Stimulated activated CD8-positive, alpha-beta memory T cell treated with anti-CD3 and anti-CD28 coated beads, Interleukin-12 subunit alpha, Interleukin-12 subunit beta, amount 100 ng/mL, for 24 hours (primary cell): ENCODE data around the gene PDGFA.

Experiments used
- DNase-seq: peaks from one replicate; pipeline ENCODE4 v3.0.0-alpha.2; 2020; ENCODE audit errors: extremely low read depth

The PDGFA gene

DNA sequence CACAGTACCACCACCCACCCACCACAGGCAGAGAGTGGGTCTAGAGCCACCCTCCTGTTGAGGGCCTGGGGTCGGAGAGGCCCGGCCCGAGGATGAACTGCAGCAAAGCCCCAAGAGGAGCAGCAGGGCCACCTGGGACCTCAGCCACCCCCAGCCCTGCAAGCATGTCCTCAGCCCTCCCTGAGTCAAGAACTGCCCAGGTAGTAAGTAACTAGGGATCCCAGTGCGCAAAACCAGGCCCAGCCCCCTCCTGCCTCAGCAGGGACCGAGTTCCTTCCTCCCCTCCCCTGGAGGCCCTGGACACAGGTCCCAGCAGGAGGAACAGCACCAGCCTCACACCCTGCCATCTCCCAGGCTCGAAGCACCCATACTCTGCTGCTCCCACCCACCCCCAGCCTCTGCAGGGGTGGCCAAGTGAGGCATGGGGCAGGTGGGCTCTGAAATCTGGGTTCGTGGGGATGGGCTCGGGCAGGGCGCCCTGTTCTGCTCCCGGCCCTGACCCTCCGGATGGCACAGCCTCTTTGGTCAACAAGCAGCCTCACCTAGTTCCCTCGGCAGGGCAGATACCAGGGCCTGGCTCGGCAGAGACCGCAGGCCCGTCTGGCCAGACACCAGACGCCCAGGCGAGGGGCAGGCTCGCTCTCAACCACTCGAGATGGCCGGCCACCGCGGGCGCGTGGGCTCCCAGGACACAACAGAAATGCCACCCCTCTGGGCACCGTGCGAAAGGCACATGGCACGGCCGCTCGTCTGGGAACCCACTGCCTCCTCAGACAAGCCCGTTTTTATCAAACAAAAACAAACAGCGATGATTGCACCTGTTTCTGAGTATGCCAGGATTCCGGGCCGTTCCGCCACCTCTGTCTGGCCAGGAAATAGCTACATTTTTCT, 15.2 kb downstream of the PDGFA start:
- no peak for DNase-seq

DNA sequence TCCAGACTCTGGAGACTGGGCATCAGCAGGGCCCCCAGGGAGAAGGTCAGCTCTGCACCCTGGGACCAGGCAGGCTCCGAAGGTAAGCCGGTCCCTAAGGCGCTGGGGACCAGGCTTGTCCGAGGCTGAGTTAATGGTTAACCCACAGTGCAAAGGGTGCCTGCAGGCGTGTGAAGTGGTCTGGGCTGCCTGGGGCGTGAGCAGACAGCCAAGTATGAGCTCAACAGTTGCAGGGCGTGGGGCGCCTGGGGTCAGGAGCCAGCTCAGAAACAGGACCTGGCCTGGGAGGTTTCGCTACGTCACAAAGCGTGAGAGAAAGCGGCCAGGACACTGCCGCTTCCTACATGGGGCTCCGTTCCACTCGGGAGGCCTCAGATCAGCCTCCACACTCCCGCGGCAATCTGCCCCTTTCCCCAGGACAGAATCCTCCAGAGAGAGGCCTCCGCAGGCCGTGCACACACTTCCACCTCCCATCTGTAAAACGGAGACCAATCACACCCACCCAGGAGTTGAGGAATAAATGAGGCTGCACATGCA, 16.0 kb downstream of the PDGFA start:
- DNase-seq = no peak

DNA sequence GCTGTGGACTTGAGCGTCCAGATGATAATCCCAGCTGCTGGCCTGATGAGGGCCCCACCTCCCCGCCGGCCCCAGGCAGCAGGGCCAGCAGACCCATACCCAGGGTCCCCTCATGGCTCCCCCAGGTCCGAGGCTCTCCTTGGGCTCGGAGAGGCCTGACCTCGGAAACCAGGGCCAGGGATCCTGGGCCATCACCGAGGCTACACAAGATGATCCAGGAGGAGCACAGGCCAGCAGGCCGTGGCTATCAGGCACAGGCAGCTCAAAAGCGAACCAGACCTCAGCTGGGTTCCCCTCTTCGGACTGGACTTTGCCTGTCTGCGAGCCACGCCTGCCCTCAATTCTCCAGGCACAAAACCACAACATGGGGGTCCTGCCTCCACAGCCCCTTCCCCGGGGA, 17.4 kb downstream of the PDGFA start:
- no peak for DNase-seq

- DNase-seq = no peak
These were observed 18.1 kb downstream of the PDGFA start for GRCh38 chr7:501526-501925.

DNA sequence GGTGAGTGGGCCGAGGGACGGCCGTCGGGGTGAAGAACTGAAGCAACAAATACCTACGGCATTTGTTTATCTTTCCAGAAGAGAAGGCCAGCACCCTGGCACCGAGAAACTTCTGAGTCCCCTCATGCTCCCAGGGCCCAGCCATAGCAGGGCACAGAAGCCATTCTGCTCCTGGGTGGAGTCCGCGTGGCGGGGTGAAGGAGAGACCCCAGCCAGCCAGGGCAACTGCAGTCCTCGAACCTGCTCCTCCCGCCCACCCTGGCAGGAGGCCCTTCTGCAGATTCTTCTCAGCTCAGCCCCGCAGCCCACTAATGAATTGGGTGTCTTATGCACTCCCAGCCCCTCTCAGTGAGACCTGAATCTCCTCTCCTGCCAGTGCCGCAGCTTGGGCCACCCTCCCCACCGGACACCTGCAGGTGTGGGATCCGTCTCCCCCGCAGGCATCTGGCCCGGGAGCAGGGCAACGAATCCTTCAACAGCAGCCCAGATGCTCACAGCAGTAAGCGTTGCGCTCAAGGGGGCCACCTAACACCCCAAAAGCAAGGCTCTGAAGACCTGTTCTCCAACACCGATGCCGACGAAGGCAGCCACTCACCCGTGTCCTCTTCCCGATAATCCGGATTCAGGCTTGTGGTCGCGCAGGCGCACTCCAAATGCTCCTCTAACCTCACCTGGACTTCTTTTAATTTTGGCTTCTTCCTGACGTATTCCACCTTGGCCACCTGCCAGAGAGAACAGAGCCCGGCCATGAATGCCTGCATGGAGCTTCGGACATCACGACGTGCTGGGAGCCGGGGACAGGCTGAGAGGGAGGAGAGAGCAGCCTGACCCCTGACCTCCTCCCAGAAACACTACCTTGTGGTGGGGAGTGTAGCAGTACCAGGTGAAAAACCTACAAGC, 18.9 kb downstream of the PDGFA start:
- no peak for DNase-seq

DNA sequence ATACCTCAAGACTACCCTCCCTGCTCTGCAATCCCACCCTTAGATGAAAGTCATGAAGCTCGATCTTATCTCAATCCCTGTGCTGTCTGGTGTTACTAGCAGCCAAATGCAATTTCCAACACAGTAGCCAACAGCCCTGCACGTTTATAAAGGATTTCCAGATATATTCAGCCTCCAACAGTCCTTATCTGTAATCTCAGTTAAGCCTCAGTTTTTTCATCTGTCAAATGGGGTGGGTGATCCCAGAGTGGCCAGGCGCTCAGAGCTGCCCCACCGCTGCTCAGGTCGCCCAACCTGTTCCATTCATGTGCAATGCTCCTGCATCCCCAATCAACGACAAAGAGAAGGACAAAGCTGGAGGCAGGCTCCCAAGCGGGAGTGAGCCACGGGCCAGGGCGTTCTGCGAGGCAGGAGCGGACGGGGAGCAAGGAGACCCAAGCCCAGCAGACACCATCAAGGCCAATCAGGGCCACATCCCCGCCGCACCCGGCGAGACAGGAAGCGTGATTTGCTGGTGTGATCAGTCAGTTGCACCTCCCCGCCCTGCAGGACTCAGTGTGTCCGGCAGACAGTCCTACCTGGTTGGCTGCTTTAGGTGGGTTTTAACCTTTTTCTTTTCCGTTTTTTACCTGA, 19.7 kb downstream of the PDGFA start:
- no peak for DNase-seq

DNA sequence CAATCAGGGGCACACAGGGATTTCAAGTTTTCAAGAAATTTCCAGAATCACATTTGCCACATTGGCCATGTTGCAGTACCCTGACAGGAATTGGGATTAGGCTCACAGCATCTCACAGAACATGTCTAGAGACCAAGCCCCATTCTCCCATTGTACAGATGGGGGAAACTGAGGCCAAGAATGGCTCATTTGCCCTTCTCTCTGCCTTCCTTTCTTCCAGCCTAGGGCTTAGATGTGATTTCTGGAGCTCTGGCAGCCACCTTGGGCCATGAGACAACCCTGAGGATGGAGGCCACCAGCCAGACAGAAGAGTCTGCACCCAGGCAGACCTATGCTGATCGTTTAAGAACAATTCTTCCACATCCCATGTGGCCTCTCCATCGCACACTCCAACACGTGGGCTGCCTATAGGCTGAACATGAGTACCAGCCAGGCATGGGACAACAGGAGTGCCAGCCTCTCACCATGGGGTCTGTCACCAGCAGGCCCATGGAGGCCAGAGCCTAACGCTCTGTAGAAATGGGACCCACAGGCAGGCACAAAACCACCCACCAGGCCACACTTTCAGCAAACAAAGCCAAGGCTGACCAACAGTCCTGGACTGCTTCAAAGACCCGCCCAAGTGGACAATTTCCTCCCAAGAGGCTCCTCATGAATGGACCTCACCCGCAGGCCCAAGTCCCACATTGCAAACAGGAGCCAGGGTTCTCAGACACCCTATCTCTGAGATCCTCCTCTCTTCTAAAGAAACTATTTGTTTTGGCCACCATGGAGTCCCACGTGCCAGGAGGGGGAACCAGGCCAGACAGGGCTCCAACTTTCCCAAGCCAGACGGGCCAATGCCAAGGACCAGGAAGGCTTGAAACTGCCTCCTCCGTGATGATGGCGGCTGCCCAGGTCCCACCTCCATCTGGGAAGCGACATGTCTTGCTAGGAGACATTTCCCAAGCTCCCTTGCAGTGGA, 20.7 kb downstream of the PDGFA start:
- no peak for DNase-seq

DNA sequence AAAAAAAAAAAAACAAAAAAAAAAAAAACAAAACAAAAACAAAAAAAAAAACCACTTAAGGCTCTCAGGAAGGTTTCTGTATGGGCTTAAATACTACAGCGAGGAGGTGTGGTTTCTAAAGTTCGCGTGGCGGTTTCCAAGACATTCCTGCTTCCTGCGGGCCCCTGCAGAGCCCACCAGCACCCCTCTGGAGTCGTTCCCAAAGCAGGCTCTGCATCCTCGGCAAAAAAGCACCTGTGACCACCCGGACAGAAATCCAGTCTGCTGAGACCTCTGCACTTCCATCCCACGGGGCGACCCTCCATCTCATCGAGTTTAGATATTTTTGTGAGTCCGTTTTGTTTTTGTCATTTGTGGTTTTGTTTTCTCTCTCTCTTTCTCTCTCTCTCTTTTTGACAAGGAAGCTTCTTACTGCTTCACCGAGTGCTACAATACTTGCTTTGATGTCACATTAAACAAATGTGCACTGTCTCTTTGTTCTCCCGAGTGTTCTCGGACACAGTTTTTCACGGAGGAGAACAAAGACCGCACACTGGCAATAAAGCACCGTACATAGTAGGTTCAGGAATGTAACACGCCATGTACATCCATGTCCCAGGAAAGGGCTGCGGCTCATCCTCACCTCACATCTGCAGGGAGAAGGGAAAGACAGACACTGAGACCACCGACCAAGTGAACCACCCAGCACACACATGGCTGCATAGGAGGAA, 21.5 kb downstream of the PDGFA start:
- DNase-seq = no peak

GRCh38 chr7:497346-497745, 22.3 kb downstream of the PDGFA start:
- DNase-seq = no peak

- no peak for DNase-seq
These were observed 22.9 kb downstream of the PDGFA start for GRCh38 chr7:496528-497295.

- no peak for DNase-seq
These were observed 23.8 kb downstream of the PDGFA start for GRCh38 chr7:495761-496321.

GRCh38 chr7:495326-495725, 24.3 kb downstream of the PDGFA start:
- no peak for DNase-seq

DNA sequence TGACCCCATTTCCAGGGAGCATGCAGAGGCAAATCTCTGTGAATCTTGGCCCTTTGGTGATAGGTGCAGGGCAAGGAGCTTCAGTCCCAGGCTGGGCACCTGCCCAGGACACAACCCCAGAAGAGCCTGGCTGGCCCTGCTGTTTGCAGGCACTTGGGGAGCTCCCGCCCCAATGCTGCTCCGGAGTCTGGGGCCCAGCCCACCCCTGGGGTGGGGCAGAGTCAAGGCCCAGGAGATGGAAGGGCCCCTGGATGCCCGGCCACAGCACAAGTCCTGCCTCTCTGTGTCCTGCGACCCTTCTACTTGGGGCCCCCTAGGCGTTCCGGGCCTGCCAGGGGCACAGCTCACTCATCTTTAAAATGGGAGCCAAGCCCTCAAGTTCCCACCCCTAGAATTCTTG, 24.7 kb downstream of the PDGFA start:
- DNase-seq = no peak

DNA sequence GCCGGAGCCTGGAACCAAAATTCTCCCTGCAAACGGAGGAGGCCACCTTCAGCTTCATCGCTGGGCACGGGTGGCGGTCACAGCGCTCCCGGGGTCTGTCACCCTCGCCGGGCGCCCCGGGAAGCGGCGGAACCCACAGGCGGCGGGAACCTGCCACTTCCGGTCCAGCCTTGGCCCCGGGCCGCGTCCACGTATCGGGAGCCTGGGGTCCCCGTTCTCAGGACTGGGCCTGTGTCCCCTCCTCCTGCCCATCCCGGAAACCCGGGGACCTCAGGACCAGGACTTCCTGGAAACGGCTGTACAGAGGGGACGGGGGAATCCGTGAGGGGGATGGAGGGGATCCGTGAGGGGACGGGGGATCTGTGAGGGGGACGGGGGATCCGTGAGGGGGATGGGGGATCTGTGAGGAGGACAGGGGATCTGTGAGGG, 25.4 kb downstream of the PDGFA start:
- DNase-seq = no peak

- DNase-seq = no peak
These were observed 25.9 kb downstream of the PDGFA start for GRCh38 chr7:493661-494251.

- DNase-seq = no peak
These were observed 27.0 kb downstream of the PDGFA start for GRCh38 chr7:492714-493065.

- DNase-seq = no peak
These were observed 27.5 kb downstream of the PDGFA start for GRCh38 chr7:491958-492713.
